A172 (cell line): ENCODE results near the gene ICAM4. TPM values are rescaled to one million over a fixed set of nuclear protein-coding genes. Genes with fewer than 3 reads are reported as not detected.
"Not testable (repeated sequence)": the region's sequence is repeated elsewhere in the genome, so short reads cannot be mapped to it uniquely, and the experiment has no call there.

ENCODE experiments used
- DNase-seq: peaks from one replicate; pipeline ENCODE4 v3.0.0-alpha.2; 2015; ENCODE audit warnings: low spot score
- total RNA-seq: library from RNA; depleted of rRNA; stranded (reverse); fragments of >200 nt; shearing (Covaris generic); gene quantifications from 2 replicates; pipeline ENCODE4 v1.2.3, GENCODE V29; 2014

ICAM4 gene
- total RNA-seq, 1 experiment from 2014 or later: 0.09 TPM

DNA sequence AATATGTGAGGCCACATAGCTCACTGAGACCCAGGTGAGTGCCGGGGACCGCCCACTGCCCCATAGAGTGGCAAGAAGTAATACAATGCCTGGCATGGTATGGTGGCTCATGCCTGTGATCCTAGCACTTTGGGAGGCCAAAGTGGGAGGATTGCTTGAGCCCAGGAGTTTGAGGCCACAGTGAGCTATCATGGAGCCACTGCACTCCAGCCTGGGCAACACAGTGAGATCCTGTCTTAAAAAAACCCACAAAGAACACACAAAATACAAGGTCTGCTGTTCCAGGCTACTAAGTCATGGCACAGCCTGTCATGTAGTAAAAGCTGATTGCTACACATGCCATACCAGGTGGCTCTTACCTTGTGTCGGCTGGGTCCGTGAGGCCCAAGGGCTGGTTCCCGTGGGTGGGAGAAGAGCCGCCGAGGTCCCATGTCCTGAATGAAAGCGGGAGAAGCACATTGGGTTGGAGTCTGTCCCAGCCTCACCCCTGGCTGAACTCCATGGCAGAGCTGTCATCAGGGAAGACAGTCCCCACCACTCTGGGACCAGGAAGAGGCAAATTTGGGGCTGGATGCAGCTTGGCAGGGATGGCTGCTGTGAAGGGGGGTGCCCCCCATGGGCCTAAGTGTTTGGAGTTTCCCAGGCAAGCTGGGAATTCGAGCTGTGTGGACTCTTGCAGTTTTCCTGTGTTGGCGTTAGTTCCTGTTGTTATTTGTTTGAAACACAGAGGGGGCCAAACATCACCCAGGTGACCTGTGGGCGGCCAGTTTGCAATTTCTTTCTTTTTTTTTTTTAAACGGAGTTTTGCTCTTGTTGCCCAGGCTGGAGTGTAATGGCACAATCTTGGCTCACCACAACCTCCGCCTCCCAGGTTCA is 32.3 kb downstream of the ICAM4 start:
- no peak for DNase-seq

DNA sequence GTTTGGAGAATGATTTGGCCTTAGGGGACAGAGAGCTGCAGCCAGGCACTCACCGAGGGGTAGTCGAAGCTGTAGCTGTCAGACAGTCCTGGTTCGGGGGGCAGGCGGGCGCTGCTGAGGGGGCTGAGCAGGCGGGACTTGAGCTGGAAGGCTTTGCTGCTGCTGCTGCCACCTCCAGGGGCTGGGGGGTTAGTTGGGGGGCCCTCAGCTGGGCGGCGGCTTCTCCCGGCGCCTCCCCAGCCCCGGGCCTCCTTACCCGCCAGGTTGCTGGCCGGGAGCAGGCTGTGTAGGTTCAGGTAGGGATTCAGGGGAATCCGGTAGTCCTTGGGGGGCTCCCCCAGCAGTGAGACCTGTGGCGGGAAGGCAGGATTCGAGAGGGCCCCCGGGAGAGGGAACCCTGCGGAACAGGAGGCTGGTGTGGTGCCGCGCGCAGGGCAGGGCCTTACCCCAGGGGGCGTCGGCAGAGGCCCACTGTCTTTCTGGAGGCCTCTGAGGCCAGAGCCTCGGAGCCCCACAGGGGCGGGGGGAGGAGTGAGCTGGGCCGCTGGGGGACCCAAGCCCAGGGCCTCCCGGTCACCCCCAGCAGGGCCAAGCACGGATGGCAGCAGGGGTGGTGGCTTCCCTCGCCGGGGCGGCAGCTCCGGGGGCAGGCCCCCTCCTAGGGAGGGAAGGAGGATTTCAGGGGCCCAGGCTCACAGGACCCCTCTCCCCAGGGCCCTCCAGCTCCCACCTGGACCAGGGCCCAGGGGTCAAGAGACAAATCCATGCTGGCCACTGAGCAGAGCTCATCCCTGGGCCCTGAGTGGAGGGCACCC is 34.1 kb downstream of the ICAM4 start:
- DNase-seq: no peak

DNA sequence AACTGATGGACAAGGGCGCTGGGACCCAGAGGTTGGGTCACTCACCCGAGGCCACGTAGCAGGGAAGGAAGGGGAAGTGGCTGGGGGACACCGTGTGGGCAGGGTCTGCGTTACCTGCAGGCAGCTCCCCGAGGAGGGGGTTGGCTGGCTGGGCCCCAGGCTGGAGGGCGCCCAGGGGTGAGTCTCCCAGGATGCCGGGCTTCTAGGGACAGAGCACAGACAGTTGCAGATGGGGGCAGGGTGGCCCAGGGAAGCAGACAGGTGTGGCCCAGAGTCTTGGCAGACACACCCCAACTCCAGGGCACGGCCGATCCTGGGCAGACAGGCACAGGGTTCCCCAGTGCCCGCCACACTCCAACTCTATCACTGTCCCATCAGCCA is 34.7 kb downstream of the ICAM4 start:
- DNase-seq: no peak

DNA sequence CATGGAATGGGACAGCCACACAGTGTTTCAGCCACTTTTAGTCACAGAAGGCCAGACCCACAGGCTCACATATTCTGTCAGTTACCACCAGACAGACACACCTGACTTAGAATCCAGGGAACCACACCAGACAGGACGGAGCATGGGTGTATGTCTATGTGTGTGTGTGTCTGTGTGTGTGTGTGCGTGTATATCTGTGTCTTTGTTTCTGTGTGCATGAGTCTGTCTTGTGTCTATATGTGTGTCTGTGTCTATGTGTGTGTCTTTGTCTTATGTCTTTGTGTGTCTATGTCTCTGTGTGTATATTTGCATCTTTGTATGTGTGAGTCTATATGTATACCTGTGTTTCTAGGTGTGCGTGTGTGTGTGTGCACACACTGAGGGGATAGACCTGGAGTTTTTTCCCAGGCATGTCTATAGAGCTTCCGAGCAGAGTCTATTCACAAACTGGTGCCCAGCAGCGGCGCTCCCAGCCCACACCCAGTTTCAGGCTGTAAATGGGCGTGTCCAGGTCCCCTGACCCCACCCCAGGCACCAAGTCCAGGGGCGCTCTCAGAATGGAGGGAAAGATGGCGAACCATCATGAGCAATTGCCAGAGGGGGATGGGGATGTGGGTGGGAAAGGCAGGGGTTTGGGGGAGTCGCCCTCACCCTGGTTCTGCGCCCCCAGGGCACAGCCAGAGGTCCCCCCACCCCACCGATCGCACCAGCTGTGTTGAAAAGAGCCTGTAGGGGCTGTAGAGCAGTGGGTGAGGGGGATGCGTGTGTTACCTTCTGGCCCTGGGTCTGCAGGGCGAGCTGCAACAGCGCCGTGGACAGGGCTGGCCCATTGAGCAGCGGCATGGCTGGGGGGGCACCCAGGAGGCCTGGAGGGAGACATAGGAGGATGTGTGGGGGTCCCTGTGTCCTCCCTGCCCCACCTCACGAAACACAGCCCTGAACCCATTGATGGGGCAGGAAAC is 35.4 kb downstream of the ICAM4 start:
- no peak for DNase-seq

DNA sequence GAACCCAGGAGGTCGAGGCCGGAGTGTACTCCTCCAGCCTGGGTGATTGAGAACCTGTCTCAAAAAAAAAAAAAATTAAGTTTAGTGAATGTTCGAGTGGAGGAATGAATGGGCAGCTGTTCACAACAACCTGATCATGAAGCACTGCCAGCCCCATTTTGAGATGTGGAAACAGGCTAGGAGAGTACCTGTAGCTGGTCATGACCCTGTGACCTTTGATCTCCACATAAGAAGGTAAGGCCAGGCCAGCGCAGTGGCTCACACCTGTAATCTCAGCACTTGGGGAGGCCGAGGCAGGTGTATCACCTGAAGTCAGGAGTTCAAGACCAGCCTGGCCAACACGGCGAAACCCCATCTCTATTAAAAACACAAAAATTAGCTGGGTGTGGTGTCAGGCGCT is 39.0 kb downstream of the ICAM4 start:
- no peak for DNase-seq

DNA sequence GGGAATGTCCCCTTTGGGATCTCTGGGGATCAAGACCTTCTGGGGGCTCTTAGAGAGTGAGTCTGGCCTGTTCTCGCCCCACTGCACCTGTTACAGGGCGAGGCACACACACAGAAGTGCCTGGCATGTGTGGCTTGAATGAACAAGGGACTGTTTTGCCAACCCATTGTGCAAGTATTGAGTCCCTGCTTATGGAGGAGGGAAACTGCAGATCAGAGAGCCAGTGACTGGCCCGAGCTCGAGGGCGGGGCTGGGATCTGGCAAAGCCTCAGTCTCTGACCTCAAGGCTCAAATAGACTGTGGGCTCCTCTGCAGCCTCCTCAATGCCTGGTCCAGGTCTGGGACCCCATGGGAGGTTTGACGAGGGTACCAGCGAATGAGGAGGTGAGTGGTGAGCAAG is 41.0 kb downstream of the ICAM4 start:
- DNase-seq: no peak

DNA sequence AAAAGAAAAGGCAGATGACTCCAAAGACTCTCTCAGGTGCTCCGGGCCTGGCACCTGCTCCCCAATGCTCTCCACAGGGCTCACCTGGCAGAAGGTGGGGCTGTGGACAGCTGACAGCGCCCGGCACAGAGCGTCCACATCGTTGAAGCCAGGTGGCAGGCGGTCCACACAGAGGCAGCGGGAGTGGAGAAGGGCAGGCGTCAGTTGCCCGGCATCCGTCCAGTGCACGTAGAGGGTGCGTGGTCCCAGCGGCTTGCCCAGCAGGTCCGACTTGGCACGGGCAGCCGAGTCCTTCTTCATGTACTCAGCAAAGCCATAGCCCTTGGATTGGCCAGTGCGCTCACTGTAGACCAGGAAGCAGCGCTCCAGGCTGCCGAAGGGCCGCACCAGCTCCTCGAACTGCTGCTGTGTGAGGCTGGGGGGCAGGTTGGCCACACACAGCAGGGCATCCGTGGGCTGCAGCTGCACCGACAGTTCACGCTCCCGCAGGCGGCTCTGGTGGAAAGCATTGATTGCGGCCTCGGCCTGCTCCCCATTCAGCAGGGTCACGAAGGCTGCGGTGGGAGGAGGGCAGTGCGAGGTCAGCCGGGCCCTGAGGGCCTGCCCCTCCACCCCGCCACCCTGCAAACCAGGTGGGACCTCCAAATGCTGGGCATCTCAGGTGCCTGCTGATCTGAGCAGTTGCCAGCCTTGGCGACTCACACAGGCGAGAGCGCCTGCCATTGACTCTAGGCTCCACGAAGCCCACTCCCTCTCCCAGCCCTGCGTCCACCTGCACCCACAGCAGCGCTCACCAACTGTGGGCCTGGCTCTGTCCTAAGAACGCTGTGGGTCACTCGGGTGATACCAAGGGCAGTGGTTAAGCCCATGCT is 42.0 kb downstream of the ICAM4 start:
- DNase-seq: no peak

DNA sequence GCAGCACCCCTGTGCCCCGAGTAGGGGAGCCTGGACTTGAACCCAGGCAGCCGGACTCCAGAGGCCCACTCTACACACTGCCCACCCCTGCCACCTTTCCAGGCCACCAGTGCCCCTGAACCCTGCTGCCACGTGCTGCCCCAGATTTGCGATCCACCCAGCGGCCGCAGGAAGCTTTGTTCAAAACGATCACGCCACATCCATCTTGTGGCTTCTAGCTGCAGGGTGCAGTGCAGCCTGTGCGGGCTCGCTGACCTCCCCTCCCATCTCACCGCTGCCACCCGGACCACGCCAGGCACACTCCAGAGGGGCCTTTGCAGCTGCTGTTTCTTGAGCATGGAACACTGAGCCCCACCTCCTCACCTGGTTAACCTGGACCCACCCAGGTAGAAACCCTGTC is 42.8 kb downstream of the ICAM4 start:
- DNase-seq: no peak

DNA sequence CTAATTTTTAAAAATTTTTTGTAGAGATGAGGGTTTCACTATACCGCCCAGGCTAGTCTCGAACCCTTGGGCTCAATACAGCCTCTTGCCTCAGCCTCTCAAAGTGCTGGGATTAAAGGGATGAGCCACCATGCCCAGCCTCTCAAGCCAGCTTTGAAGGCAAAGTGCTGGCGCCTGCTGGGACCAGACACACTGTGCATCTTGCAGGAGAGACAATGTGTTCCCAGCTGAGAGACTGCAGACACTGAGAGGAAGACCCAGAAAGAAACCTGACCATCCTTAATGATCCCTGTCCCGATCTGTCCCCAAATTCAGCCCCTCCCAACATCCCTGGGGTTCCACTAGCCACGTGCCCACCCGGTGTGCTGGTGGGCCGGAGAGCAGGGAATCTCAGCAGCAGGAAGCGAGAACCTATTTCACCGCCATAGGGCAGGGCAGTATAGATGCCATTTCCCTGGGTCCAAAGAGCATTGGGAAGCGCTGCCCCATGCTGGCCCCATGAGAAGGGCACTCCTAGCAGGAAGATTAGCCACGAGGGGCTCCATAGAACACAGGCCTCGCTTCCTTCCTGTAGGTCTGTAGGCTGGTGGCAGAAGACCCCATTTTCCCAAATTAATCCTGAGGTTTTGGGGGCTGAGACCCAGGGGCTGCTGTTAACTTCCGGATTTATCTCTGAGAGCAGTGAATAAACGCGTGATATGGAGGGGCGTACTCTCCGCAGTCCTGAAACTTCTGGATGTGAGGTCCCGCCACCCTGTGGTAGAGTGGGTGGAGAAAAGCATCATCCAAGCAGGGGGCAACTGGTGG is 45.6 kb downstream of the ICAM4 start:
- DNase-seq: no peak

DNA sequence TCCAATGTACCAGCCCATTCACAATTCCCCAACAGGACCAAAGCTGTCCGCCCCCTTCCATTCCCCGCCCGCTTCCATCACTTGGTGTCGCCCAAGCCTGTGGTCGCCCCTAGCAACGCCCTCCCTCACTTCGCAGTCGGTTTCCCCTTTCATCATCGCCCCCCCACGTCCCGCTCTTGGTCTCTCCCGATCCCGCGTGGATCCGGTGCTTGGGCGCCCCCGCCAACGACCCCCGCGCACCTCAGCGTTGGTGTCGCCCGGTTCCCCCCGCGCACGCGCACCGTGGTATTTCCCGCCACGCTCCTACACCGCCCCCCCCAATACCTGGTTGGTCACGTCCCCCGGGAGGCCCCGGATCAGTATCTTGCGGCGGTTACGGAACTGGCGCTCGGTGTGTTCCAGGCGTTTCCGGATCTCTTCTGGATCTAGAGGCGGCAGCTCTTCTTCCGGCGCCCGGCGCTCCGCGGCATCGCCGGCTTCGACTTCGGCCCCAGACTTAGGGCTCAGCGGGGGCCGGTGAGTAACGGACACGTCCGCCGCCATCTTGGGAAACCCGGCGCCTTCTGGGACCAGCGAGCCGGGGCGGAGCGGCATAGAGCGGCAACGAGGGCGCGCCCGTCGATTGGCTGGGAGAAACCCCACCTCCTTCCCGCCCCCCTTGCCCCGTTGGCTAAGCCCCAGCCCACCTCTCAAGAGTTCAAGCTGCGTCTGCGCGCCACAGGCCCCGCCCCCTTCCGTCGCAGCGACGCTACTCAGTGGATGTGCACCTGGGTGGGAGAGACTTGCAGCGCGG is 46.4 kb downstream of the ICAM4 start, which contains the start of gene RAVER1:
Gene RAVER1 (minus strand): TSS at position 565 of the 793 bp plus-strand sequence. CDS start 22 bp downstream, at position 543.
- peak; percentile 95 for DNase-seq

DNA sequence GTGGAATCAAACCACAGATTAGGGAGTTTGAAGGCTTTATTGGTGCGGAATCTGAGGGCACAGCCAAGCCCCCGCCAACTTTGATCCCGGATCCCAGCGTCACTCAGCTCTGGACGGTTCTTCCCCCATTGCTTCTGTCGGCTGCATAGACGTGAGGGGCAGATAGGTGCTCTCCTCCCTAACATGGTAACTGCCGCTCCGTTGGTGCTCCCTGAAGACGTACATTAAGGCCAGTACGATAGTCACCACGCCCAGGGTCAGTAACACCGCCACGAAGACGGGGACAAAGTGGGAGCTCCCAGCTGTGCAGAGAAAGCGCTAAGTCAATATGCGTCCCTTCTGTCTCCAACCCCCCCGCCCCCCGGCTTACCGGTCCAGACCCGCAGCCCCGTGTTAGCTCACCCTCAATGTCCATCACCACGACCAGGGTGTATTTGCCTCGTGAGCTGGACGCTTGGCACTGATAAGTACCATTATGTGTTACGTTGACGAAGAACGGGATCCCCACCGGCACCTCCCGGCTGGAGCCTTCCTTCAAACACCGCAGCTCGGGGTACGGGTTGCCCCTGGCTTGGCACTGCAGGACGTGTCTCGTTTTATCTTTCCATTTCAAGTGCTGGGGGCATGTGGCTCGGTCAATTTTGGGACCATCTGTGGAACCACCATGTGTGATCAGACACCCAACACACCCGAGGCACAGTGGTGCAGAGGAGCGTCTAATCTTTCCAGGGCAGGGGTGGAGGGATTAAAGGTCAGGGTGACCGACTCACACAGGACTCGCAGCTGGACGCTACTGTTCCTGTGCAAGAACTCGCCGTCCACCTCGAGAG is 47.2 kb downstream of the ICAM4 start:
- DNase-seq: no peak

DNA sequence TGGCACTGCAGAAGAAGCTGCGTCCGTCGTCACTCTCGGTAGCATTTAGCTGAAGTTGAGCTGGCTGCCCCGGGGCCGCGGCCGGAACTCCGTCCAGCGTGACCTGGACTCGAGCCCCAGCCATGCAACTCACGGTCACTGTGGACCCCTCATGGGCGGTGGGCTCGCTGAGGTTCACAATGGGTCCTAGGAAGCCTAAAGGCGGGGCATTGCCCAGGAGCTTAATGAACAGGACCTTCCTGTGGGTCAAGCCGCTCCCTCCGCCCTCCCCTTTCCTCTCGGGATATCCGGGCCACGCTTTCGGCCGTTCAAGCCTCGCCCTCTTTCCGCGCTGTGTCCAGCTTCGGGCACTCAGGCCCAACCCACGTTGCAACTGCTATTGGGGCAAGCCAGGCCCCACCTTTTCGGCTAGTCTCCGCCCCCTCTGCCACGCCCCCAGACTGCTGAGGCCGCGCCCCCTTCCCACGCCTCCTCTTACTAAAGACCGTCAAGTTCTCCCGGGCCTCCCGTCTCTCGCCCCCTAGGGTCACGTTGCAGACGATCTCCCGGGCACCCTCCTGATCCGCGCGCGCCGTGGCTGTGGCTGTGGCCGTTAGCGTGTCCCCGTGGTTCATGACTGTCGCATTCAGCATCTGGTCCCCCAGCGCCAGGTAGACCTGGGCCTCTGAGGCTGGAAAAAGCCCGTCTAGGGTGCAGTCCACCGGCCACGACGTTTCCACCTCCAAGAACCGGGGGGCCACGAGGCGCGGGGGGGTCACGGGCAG is 48.0 kb downstream of the ICAM4 start:
- peak; percentile 89 for DNase-seq

DNA sequence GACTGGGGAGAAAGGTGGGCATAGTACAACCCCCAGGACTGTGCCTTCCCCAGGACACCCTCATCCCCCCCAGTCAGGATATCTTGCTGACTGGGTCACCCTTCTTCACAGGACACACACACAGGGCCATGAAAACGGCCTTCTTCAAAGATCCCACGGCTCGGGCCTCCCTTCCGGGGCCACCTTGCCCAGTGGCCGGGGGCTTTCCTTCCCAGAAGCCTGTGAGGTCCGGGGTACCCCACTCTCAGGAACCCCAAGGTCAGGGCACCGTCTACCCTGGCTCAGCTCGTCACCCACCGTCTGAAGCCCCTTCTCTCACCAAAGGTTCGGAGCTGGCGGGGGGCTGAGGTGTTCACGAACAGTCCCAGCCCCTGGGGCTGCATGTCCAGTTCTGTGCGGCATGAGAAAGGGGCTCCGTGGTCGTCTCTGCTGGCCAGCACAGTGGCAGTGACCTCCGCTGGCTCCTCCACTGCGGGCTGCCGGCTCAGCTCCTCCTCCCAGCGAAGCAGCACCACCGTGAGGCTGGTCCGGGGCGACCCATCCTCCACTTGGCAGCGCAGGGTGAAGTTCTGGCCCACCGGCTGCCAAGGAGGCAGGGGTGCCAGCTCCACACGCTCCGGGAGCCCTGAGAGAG is 48.7 kb downstream of the ICAM4 start:
- DNase-seq: no peak

DNA sequence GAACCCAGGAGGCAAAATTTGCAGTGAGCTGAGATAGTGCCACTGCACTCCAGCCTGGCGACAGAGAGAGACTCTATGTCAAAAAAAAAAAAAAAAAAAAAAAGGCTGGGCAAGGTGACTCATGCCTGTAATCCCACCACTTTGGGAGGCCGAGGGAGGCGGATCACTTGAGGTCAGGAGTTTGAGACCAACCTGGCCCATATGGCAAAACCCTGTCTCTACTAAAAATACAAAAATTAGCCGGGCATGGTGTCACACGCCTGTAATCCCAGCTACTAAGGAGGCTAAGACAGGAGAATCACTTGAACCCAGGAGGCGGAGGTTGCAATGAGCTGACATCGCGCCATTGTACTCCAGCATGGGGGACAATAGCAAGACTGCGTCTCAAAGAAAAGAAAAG is 50.0 kb downstream of the ICAM4 start:
- DNase-seq: not testable (repeated sequence)
